Measurements from ENCODE around the gene GRM1. TPM values are rescaled to one million over a fixed set of nuclear protein-coding genes. Genes with fewer than 3 reads are reported as not detected.
A peak's percentile ranks its signal among the peaks of the same experiment; 100 is the strongest.

Gene GRM1
- total and polyA plus RNA-seq, 12 donors, result under 0.01 to 1.3 (median 0.07) TPM; not detected in 3

DNA sequence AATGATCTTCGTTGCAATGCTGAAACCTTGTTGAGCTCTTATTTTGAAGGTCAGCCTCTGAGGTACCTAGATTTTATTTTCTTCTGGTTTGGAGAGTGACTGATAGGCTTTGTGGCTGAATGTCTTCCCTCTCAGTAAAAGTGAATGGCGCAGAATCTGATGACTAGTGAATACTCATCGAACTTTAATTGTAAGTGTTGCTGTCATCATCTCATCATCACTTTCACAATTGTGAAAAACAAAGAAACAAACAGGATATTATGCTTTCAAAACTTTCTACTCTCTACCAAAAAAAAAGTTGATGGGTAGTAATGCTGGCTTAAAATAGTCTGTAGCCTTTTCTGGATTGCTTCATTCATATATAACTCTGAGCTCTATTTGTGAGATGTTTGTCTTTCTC is 275.3 kb downstream of the GRM1 start:
- no peak for TF ChIP-seq POLR2A (IDR thresholded peaks at IDR 0.05)
- TF ChIP-seq, protein P1, sequence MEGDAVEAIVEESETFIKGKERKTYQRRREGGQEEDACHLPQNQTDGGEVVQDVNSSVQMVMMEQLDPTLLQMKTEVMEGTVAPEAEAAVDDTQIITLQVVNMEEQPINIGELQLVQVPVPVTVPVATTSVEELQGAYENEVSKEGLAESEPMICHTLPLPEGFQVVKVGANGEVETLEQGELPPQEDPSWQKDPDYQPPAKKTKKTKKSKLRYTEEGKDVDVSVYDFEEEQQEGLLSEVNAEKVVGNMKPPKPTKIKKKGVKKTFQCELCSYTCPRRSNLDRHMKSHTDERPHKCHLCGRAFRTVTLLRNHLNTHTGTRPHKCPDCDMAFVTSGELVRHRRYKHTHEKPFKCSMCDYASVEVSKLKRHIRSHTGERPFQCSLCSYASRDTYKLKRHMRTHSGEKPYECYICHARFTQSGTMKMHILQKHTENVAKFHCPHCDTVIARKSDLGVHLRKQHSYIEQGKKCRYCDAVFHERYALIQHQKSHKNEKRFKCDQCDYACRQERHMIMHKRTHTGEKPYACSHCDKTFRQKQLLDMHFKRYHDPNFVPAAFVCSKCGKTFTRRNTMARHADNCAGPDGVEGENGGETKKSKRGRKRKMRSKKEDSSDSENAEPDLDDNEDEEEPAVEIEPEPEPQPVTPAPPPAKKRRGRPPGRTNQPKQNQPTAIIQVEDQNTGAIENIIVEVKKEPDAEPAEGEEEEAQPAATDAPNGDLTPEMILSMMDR (IDR thresholded peaks at IDR 0.05), result no peak
- Histone ChIP-seq H3K4me3 (no peak overlapping the region), H3K9me3 (replicated peaks in 1 of 3) (no peaks in the 10 kb centered on the region), H3K27ac (no peak overlapping the region), H3K27me3 (no peaks in the 10 kb centered on the region), H3K36me3 (replicated peaks in 1 of 2) (no peaks in the 10 kb centered on the region), H3K4me1 (replicated peaks in 1 of 2) (no peaks in the 10 kb centered on the region)
- no peak for DNase-seq
- WGBS, 4 donors, result 66 to 75% (median 67%) methylated on average over 3 of the region's 3 CpGs
- intact Hi-C loops (cut with DNase I), result no loop called here

DNA sequence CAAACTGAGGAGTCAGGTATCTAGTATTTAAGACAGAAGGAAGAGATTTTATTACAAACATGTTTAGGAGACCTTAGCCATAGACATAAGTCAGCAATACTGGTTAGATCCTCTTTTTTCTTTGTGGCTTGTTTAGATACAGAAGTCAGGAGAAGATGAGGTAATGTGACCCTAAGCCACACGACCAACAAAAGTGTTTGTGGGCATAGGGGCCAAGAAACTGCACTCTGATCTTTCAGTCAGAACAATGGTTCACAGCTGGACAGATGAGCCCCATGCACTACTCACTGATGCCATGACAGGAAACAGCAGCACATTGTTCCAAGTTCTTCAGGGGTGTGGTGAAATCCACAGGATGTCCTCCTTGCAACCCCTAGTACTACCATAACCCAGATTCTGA is 276.2 kb downstream of the GRM1 start:
- H3K36me3 ChIP-seq (replicated peaks in 1 of 2), result no peaks in the 10 kb centered on the region
- WGBS, 4 donors, result 0 to 29% (median 0%) methylated on average over 1 of the region's 1 CpG
- H3K27ac ChIP-seq, result no peak overlapping the region
- H3K9me3 ChIP-seq (replicated peaks in 1 of 3), result no peaks in the 10 kb centered on the region
- no peak for TF ChIP-seq POLR2A (IDR thresholded peaks at IDR 0.05)
- TF ChIP-seq, protein P1 (IDR thresholded peaks at IDR 0.05), result no peak
- H3K27me3 ChIP-seq, result no peaks in the 10 kb centered on the region
- DNase-seq, result peak in 2 of 7 donors; percentile 15 to 31
- intact Hi-C loops (cut with DNase I), result no loop called here
- H3K4me3 ChIP-seq, result no peak overlapping the region
- no peaks in the 10 kb centered on the region for H3K4me1 ChIP-seq (replicated peaks in 1 of 2)

DNA sequence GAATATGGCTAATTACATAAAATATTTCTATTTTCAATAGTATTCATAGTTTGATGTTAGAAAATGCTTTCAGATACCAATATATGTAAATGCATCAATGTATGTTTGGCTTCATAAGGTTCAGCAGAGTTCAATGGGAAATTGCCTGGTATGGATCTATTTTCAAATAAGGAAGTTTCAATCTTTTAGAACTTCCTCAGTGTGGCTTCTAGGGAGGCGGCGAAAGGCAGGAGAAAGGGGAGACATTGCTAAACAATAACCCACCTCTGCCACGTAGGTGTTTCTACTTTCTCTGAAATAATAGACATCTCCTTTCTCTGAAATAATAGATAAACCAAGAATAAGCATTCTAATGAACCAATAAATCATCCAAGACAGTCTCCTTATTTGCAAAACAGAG is 277.1 kb downstream of the GRM1 start:
- no peaks in the 10 kb centered on the region for H3K4me1 ChIP-seq (replicated peaks in 1 of 2)
- H3K27me3 ChIP-seq, result no peaks in the 10 kb centered on the region
- H3K36me3 ChIP-seq (replicated peaks in 1 of 2), result no peaks in the 10 kb centered on the region
- no peak overlapping the region for H3K27ac ChIP-seq
- no peak for DNase-seq
- no peak overlapping the region for H3K4me3 ChIP-seq
- 71 to 84% (median 79%) methylated on average over 3 of the region's 3 CpGs for WGBS, 4 donors
- intact Hi-C loops (cut with DNase I), result no loop called here
- no peak for TF ChIP-seq POLR2A (IDR thresholded peaks at IDR 0.05)
- TF ChIP-seq, protein P1 (IDR thresholded peaks at IDR 0.05), result no peak
- H3K9me3 ChIP-seq (replicated peaks in 1 of 3), result no peaks in the 10 kb centered on the region

DNA sequence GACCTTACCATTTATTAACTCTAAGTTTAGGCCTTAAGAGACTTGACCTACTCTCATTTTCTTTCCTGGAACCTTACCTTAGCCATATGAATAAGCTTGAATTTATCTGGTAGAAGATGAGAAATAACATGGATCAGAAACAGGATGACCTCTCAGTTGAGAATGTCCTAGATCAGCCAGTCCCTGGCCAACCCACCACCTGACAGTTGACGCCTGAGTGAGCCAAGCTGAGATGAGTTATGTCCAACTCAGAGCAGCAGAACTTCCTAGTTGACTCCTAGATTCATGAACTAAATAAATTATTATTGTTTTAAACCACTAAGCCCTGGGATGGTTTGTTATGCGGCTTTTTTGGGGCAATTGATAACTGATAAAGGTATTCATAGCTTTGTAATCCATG is 281.8 kb downstream of the GRM1 start:
- no peak for DNase-seq
- 81 to 93% (median 84%) methylated on average over 2 of the region's 2 CpGs for WGBS, 4 donors
- intact Hi-C loops (cut with DNase I), result no loop called here

More for the DNA sequence above, 281.8 kb downstream of the GRM1 start:
- no peaks in the 10 kb centered on the region for H3K27me3 ChIP-seq
- H3K4me1 ChIP-seq (replicated peaks in 1 of 2), result no peaks in the 10 kb centered on the region
- H3K9me3 ChIP-seq (replicated peaks in 1 of 3), result no peaks in the 10 kb centered on the region
- H3K27ac ChIP-seq, result no peak overlapping the region
- H3K4me3 ChIP-seq, result no peak overlapping the region
- TF ChIP-seq, protein P1 (IDR thresholded peaks at IDR 0.05), result no peak
- no peak for TF ChIP-seq POLR2A (IDR thresholded peaks at IDR 0.05)
- H3K36me3 ChIP-seq (replicated peaks in 1 of 2), result no peaks in the 10 kb centered on the region

Data from adrenal gland (tissue), 12 donors.